ENCODE data around the gene PLD1.

PLD1 gene

DNA sequence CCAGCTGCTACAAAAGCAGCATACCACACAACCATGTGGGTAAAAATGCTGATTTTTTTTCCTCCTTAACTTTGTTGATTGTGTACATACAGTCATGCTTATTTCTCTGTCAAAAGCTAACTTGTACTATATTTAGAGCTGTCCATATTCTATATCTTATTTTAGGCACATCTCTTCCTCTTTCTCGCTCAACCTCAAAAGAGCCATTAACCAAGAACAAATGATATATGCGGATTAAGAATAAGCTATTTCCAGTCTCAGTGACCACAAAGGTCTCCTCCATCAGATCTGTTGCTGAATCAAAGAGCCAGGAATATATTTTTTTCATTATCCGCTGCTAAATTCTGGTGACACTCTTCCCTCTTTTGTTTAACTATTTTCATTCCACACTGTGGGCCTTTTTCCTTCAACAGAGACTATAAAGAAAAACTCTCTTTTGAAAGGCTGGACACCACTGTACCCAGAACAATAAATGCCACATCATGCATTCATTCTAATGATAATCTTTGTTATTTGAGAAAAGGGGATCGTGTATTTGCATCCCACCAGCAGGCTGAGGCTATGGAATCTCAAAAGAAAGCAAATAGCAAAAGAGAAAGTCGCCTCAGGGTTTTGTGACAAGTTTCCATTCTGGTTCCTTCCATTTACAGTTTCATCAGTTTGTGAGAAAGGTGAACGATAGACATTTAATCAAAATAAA is 40.8 kb upstream of the PLD1 start:
- H2BK120ac ChIP-seq (ENCODE audit: low read depth, low read length): no peak overlapping the region
- DNase-seq: no peak
- no peaks in the 10 kb centered on the region for H3K4me1 ChIP-seq (ENCODE audit: control insufficient read depth, low read depth, low read length)
- no peaks in the 10 kb centered on the region for H3K36me3 ChIP-seq (ENCODE audit: control insufficient read depth, insufficient read depth, low read length)
- no peaks in the 10 kb centered on the region for H3K79me1 ChIP-seq (ENCODE audit: low read length)
- no peak overlapping the region for H3K4ac ChIP-seq (ENCODE audit: low read depth, low read length)
- WGBS (ENCODE audit: extremely low coverage, insufficient coverage, low lambda C conversion rate): no CpG with 5 or more reads among the region's 6 CpGs
- H2AK5ac ChIP-seq (ENCODE audit: low read length): no peak overlapping the region
- no peak overlapping the region for H3K9ac ChIP-seq (ENCODE audit: low read length)
- H3K4me2 ChIP-seq (ENCODE audit: low read length): no peak overlapping the region
- no peak overlapping the region for H2BK5ac ChIP-seq (ENCODE audit: low read length)
- H3K27ac ChIP-seq (ENCODE audit: low read depth, low read length): no peak overlapping the region
- no peak overlapping the region for H3K56ac ChIP-seq (ENCODE audit: low read length)
- H3K27me3 ChIP-seq (ENCODE audit: insufficient read depth, low read length, poor library complexity): no peaks in the 10 kb centered on the region
- H3K18ac ChIP-seq (ENCODE audit: low read length): no peak overlapping the region
- no peak overlapping the region for H3K23ac ChIP-seq (ENCODE audit: low read length)
- no peaks in the 10 kb centered on the region for H3K79me2 ChIP-seq (ENCODE audit: control insufficient read depth, insufficient read depth, low read length)
- no peak overlapping the region for H4K5ac ChIP-seq (ENCODE audit: low read length)
- H2BK15ac ChIP-seq (replicated peaks; ENCODE audit: low read depth): no peak overlapping the region
- no peak overlapping the region for H3K4me3 ChIP-seq (ENCODE audit: low read length)
- no peak overlapping the region for H4K8ac ChIP-seq (ENCODE audit: low read depth, low read length)

GRCh38 chr3:171850320-171850959 is 40.2 kb upstream of the PLD1 start:
- H3K27ac ChIP-seq (ENCODE audit: low read depth, low read length): no peak overlapping the region
- H3K27me3 ChIP-seq (ENCODE audit: insufficient read depth, low read length, poor library complexity): no peaks in the 10 kb centered on the region
- H3K23ac ChIP-seq (ENCODE audit: low read length): no peak overlapping the region
- H3K9ac ChIP-seq (ENCODE audit: low read length): no peak overlapping the region
- H2BK15ac ChIP-seq (replicated peaks; ENCODE audit: low read depth): no peak overlapping the region
- no peaks in the 10 kb centered on the region for H3K4me1 ChIP-seq (ENCODE audit: control insufficient read depth, low read depth, low read length)
- no peaks in the 10 kb centered on the region for H3K79me2 ChIP-seq (ENCODE audit: control insufficient read depth, insufficient read depth, low read length)
- H2AK5ac ChIP-seq (ENCODE audit: low read length): no peak overlapping the region
- no peaks in the 10 kb centered on the region for H3K36me3 ChIP-seq (ENCODE audit: control insufficient read depth, insufficient read depth, low read length)
- no peak overlapping the region for H2BK5ac ChIP-seq (ENCODE audit: low read length)
- H3K4me3 ChIP-seq (ENCODE audit: low read length): no peak overlapping the region
- WGBS (ENCODE audit: extremely low coverage, insufficient coverage, low lambda C conversion rate): no CpG with 5 or more reads among the region's 6 CpGs
- no peak overlapping the region for H4K5ac ChIP-seq (ENCODE audit: low read length)
- no peak overlapping the region for H3K4ac ChIP-seq (ENCODE audit: low read depth, low read length)
- H3K79me1 ChIP-seq (ENCODE audit: low read length): no peaks in the 10 kb centered on the region
- no peak overlapping the region for H3K4me2 ChIP-seq (ENCODE audit: low read length)
- no peak overlapping the region for H3K56ac ChIP-seq (ENCODE audit: low read length)
- H2BK120ac ChIP-seq (ENCODE audit: low read depth, low read length): no peak overlapping the region
- no peak overlapping the region for H4K8ac ChIP-seq (ENCODE audit: low read depth, low read length)
- DNase-seq: peak; percentile 80
- no peak overlapping the region for H3K18ac ChIP-seq (ENCODE audit: low read length)

- WGBS (ENCODE audit: extremely low coverage, insufficient coverage, low lambda C conversion rate): no CpG with 5 or more reads among the region's 6 CpGs
- Histone ChIP-seq H3K4me1 (ENCODE audit: control insufficient read depth, low read depth, low read length) (no peaks in the 10 kb centered on the region), H3K4ac (ENCODE audit: low read depth, low read length) (no peak overlapping the region), H2BK15ac (replicated peaks; ENCODE audit: low read depth) (no peak overlapping the region), H3K23ac (ENCODE audit: low read length) (no peak overlapping the region), H3K79me1 (ENCODE audit: low read length) (no peaks in the 10 kb centered on the region), H3K4me2 (ENCODE audit: low read length) (no peak overlapping the region), H2AK5ac (ENCODE audit: low read length) (no peak overlapping the region), H3K27ac (ENCODE audit: low read depth, low read length) (no peak overlapping the region), H3K27me3 (ENCODE audit: insufficient read depth, low read length, poor library complexity) (no peaks in the 10 kb centered on the region), H2BK120ac (ENCODE audit: low read depth, low read length) (no peak overlapping the region), H3K56ac (ENCODE audit: low read length) (no peak overlapping the region), H3K36me3 (ENCODE audit: control insufficient read depth, insufficient read depth, low read length) (no peaks in the 10 kb centered on the region), H4K5ac (ENCODE audit: low read length) (no peak overlapping the region), H4K8ac (ENCODE audit: low read depth, low read length) (no peak overlapping the region), H3K18ac (ENCODE audit: low read length) (no peak overlapping the region), H3K79me2 (ENCODE audit: control insufficient read depth, insufficient read depth, low read length) (no peaks in the 10 kb centered on the region), H3K9ac (ENCODE audit: low read length) (no peak overlapping the region), H3K4me3 (ENCODE audit: low read length) (no peak overlapping the region), H2BK5ac (ENCODE audit: low read length) (no peak overlapping the region)
- no peak for DNase-seq
Observed at GRCh38 chr3:171849617-171850319, 39.5 kb upstream of the PLD1 start.

DNA sequence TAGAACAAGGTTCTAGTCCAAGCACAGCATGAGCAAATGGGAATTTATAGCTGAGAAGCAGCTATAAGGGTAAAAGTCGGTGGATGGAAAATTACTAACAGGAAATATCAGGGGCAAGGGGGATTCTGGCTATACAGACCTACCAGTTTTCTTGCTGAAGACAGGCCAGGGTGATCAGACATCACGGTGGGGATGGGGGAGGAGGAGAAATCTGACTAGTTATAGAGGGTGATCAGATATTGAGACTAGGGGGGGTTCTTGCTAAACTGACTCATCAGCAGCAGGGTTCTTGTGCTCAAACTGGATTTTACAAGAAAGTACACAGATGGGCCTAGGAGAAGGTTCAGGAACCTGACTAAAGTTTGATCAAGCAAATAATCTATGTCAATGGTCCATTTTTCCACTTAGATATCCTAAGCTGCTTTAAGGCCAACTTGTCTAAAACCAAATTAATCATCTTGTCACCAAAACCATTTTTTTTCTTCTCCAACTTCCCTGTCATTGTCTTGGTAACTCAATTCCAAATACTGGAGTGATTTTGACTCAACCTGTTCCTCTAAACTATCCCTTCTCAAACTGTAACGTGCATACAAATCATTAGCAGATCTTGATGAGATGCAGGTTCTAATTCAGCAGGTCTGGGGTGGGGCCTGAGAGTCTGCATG is 37.4 kb upstream of the PLD1 start:
- no CpG with 5 or more reads among the region's 3 CpGs for WGBS (ENCODE audit: extremely low coverage, insufficient coverage, low lambda C conversion rate)
- no peaks in the 10 kb centered on the region for H3K4me1 ChIP-seq (ENCODE audit: control insufficient read depth, low read depth, low read length)
- H2BK5ac ChIP-seq (ENCODE audit: low read length): no peak overlapping the region
- H3K4me2 ChIP-seq (ENCODE audit: low read length): no peak overlapping the region
- H4K8ac ChIP-seq (ENCODE audit: low read depth, low read length): no peak overlapping the region
- H3K18ac ChIP-seq (ENCODE audit: low read length): no peak overlapping the region
- no peaks in the 10 kb centered on the region for H3K79me2 ChIP-seq (ENCODE audit: control insufficient read depth, insufficient read depth, low read length)
- no peak overlapping the region for H3K4ac ChIP-seq (ENCODE audit: low read depth, low read length)
- H3K56ac ChIP-seq (ENCODE audit: low read length): no peak overlapping the region
- no peak overlapping the region for H3K23ac ChIP-seq (ENCODE audit: low read length)
- H3K79me1 ChIP-seq (ENCODE audit: low read length): no peaks in the 10 kb centered on the region
- H3K27me3 ChIP-seq (ENCODE audit: insufficient read depth, low read length, poor library complexity): no peaks in the 10 kb centered on the region
- no peak overlapping the region for H2BK120ac ChIP-seq (ENCODE audit: low read depth, low read length)
- H3K36me3 ChIP-seq (ENCODE audit: control insufficient read depth, insufficient read depth, low read length): no peaks in the 10 kb centered on the region
- no peak for DNase-seq
- no peak overlapping the region for H3K27ac ChIP-seq (ENCODE audit: low read depth, low read length)
- no peak overlapping the region for H4K5ac ChIP-seq (ENCODE audit: low read length)
- no peak overlapping the region for H2BK15ac ChIP-seq (replicated peaks; ENCODE audit: low read depth)
- H2AK5ac ChIP-seq (ENCODE audit: low read length): no peak overlapping the region
- no peak overlapping the region for H3K9ac ChIP-seq (ENCODE audit: low read length)
- H3K4me3 ChIP-seq (ENCODE audit: low read length): no peak overlapping the region

DNA sequence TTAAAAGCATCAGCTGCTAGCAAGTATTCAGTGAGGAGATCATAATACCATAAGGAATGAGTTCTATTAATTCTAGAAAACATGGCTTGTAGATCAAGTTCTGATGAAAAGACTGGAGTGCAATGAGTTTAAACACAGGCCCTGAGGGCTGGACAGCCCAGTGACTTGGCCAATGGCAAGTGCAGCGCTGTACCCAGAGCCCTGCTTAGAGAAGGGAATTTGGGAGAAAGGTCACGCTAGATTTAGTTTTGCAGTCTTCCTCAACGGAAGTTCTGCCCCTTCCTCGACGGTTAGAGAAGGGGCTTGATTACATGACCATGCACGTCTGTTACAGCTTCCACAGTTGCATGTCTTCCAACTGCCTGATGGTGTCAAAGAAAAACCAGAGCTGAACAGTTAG is 36.9 kb upstream of the PLD1 start:
- Histone ChIP-seq H3K4me3 (ENCODE audit: low read length) (no peak overlapping the region), H3K27me3 (ENCODE audit: insufficient read depth, low read length, poor library complexity) (no peaks in the 10 kb centered on the region), H2BK15ac (replicated peaks; ENCODE audit: low read depth) (no peak overlapping the region), H2BK5ac (ENCODE audit: low read length) (no peak overlapping the region), H3K4me2 (ENCODE audit: low read length) (no peak overlapping the region), H3K18ac (ENCODE audit: low read length) (no peak overlapping the region), H3K79me1 (ENCODE audit: low read length) (no peaks in the 10 kb centered on the region), H3K27ac (ENCODE audit: low read depth, low read length) (no peak overlapping the region), H3K4ac (ENCODE audit: low read depth, low read length) (no peak overlapping the region), H2AK5ac (ENCODE audit: low read length) (no peak overlapping the region), H4K5ac (ENCODE audit: low read length) (no peak overlapping the region), H3K79me2 (ENCODE audit: control insufficient read depth, insufficient read depth, low read length) (no peaks in the 10 kb centered on the region), H3K56ac (ENCODE audit: low read length) (no peak overlapping the region), H3K4me1 (ENCODE audit: control insufficient read depth, low read depth, low read length) (no peaks in the 10 kb centered on the region), H4K8ac (ENCODE audit: low read depth, low read length) (no peak overlapping the region), H3K36me3 (ENCODE audit: control insufficient read depth, insufficient read depth, low read length) (no peaks in the 10 kb centered on the region), H3K23ac (ENCODE audit: low read length) (no peak overlapping the region), H3K9ac (ENCODE audit: low read length) (no peak overlapping the region), H2BK120ac (ENCODE audit: low read depth, low read length) (no peak overlapping the region)
- no peak for DNase-seq
- no CpG with 5 or more reads among the region's 6 CpGs for WGBS (ENCODE audit: extremely low coverage, insufficient coverage, low lambda C conversion rate)

Data from mesendoderm (in vitro differentiated cells).